CD4-positive, alpha-beta T cell treated with Interleukin-12 subunit alpha and Interleukin-12 subunit beta, for 1 hour (primary cell): ENCODE measurements around the gene TFCP2L1.
"Not testable (repeated sequence)": the region's sequence is repeated elsewhere in the genome, so short reads cannot be mapped to it uniquely, and the experiment has no call there.

Source experiments
- DNase-seq: peaks from one replicate; pipeline ENCODE4 v3.0.0-alpha.2; 2020

TFCP2L1 gene

GRCh38 chr2:121241466-121241865 lies 43.5 kb downstream of the TFCP2L1 start:
- no peak for DNase-seq

- no peak for DNase-seq
Measured at GRCh38 chr2:121240436-121240835, 44.6 kb downstream of the TFCP2L1 start.

- no peak for DNase-seq
Measured at GRCh38 chr2:121239969-121240368, 45.0 kb downstream of the TFCP2L1 start.

- DNase-seq = no peak
Measured at GRCh38 chr2:121239471-121239870, 45.5 kb downstream of the TFCP2L1 start.

GRCh38 chr2:121238828-121239227 lies 46.2 kb downstream of the TFCP2L1 start:
- no peak for DNase-seq

- DNase-seq = no peak
Measured at GRCh38 chr2:121237980-121238665, 46.9 kb downstream of the TFCP2L1 start.

- DNase-seq = no peak
Measured at GRCh38 chr2:121237336-121237979, 47.5 kb downstream of the TFCP2L1 start.

GRCh38 chr2:121236650-121237180 lies 48.3 kb downstream of the TFCP2L1 start:
- DNase-seq = no peak

- DNase-seq = no peak
Measured at GRCh38 chr2:121236101-121236640, 48.8 kb downstream of the TFCP2L1 start.

GRCh38 chr2:121235542-121235941 lies 49.5 kb downstream of the TFCP2L1 start:
- DNase-seq = no peak

- no peak for DNase-seq
Measured at GRCh38 chr2:121234791-121235190, 50.2 kb downstream of the TFCP2L1 start.

GRCh38 chr2:121234144-121234543 lies 50.9 kb downstream of the TFCP2L1 start:
- no peak for DNase-seq

GRCh38 chr2:121233486-121234110 lies 51.4 kb downstream of the TFCP2L1 start:
- no peak for DNase-seq

- no peak for DNase-seq
Measured at GRCh38 chr2:121232626-121233265, 52.3 kb downstream of the TFCP2L1 start.

- DNase-seq = no peak
Measured at GRCh38 chr2:121231385-121232000, 53.5 kb downstream of the TFCP2L1 start.

- DNase-seq = no peak
Measured at GRCh38 chr2:121228521-121228920, 56.5 kb downstream of the TFCP2L1 start.

GRCh38 chr2:121227381-121228144 lies 57.4 kb downstream of the TFCP2L1 start:
- DNase-seq = not testable (repeated sequence)

- not testable (repeated sequence) for DNase-seq
Measured at GRCh38 chr2:121225681-121226080, 59.3 kb downstream of the TFCP2L1 start.

GRCh38 chr2:121220995-121221394 lies 64.0 kb downstream of the TFCP2L1 start:
- no peak for DNase-seq

- no peak for DNase-seq
Measured at GRCh38 chr2:121219866-121220265, 65.1 kb downstream of the TFCP2L1 start.

GRCh38 chr2:121218386-121218938 lies 66.5 kb downstream of the TFCP2L1 start:
- DNase-seq = no peak

- DNase-seq = no peak
Measured at GRCh38 chr2:121217627-121218026, 67.4 kb downstream of the TFCP2L1 start.
